EL (cell line): ENCODE results near the gene MACROD2.
A peak's percentile ranks its signal among the peaks of the same experiment; 100 is the strongest.

ENCODE experiments used
- DNase-seq: peaks from one replicate; pipeline ENCODE4 v3.0.0-alpha.2; 2016

The MACROD2 gene

GRCh38 chr20:15623215-15623614 lies 1627.9 kb downstream of the MACROD2 start:
- DNase-seq, result no peak

- no peak for DNase-seq
These were observed 1630.7 kb downstream of the MACROD2 start for GRCh38 chr20:15625981-15626380.

- DNase-seq, result no peak
These were observed 1631.8 kb downstream of the MACROD2 start for GRCh38 chr20:15627089-15627488.

- no peak for DNase-seq
These were observed 1632.2 kb downstream of the MACROD2 start for GRCh38 chr20:15627501-15627903.

GRCh38 chr20:15628851-15629353 lies 1633.6 kb downstream of the MACROD2 start:
- no peak for DNase-seq

GRCh38 chr20:15630360-15630759 lies 1635.0 kb downstream of the MACROD2 start:
- no peak for DNase-seq

- DNase-seq, result no peak
These were observed 1637.4 kb downstream of the MACROD2 start for GRCh38 chr20:15632680-15633079.

- no peak for DNase-seq
These were observed 1638.8 kb downstream of the MACROD2 start for GRCh38 chr20:15634102-15634501.

- DNase-seq, result no peak
These were observed 1642.2 kb downstream of the MACROD2 start for GRCh38 chr20:15637546-15637945.

GRCh38 chr20:15637950-15638754 lies 1642.8 kb downstream of the MACROD2 start:
- DNase-seq, result no peak

- DNase-seq, result no peak
These were observed 1643.5 kb downstream of the MACROD2 start for GRCh38 chr20:15638816-15639215.

GRCh38 chr20:15639839-15640238 lies 1644.5 kb downstream of the MACROD2 start:
- no peak for DNase-seq

GRCh38 chr20:15642109-15642508 lies 1646.8 kb downstream of the MACROD2 start:
- no peak for DNase-seq

GRCh38 chr20:15642676-15643075 lies 1647.4 kb downstream of the MACROD2 start:
- DNase-seq, result peak; percentile 68

GRCh38 chr20:15643713-15644112 lies 1648.4 kb downstream of the MACROD2 start:
- DNase-seq, result peak; percentile 36

GRCh38 chr20:15645816-15646215 lies 1650.5 kb downstream of the MACROD2 start:
- no peak for DNase-seq

- peak; percentile 23 for DNase-seq
These were observed 1658.3 kb downstream of the MACROD2 start for GRCh38 chr20:15653396-15654207.

GRCh38 chr20:15654208-15654649 lies 1658.9 kb downstream of the MACROD2 start:
- DNase-seq, result peak; percentile 75

GRCh38 chr20:15655295-15655874 lies 1660.1 kb downstream of the MACROD2 start:
- no peak for DNase-seq

- peak; percentile 60 for DNase-seq
These were observed 1660.8 kb downstream of the MACROD2 start for GRCh38 chr20:15656124-15656523.

- no peak for DNase-seq
These were observed 1663.0 kb downstream of the MACROD2 start for GRCh38 chr20:15658295-15658694.

GRCh38 chr20:15673206-15673605 lies 1677.9 kb downstream of the MACROD2 start:
- peak; percentile 93 for DNase-seq
